Immature natural killer cell (primary cell): ENCODE measurements around the gene HYAL3. TPM values are rescaled to one million over a fixed set of nuclear protein-coding genes. Genes with fewer than 3 reads are reported as not detected.
A peak's percentile ranks its signal among the peaks of the same experiment; 100 is the strongest.
"Not testable (repeated sequence)": the region's sequence is repeated elsewhere in the genome, so short reads cannot be mapped to it uniquely, and the experiment has no call there.

Experiments
- DNase-seq, 3 donors: peaks; one replicate each; pipeline ENCODE4 v3.0.0; 2022; ENCODE audit warnings: mixed read lengths in 1 of 3
- H3K27ac Mint-ChIP-seq, 6 donors: one replicate each; pipeline ENCODE4 v1.8.0; 2020; ENCODE audit warnings: mixed read lengths in 6 of 6, mild to moderate bottlenecking in 5 of 6, inconsistent platforms in 4 of 6, moderate library complexity in 3 of 6
- H3K27me3 Mint-ChIP-seq, 3 donors: one replicate each; pipeline ENCODE4 v1.8.0; 2020 to 2021; ENCODE audit warnings: low read depth in 3 of 3, mild to moderate bottlenecking in 3 of 3, mixed read lengths in 3 of 3, moderate library complexity in 3 of 3, inconsistent platforms in 1 of 3
- H3K36me3 Mint-ChIP-seq, 3 donors: one replicate each; pipeline ENCODE4 v1.8.0; 2020; ENCODE audit warnings: mixed read lengths in 3 of 3, inconsistent platforms in 2 of 3, mild to moderate bottlenecking in 2 of 3
- H3K4me1 Mint-ChIP-seq, 2 donors: one replicate each; pipeline ENCODE4 v1.8.0; 2020; ENCODE audit warnings: inconsistent platforms in 2 of 2, mild to moderate bottlenecking in 2 of 2, mixed read lengths in 2 of 2, moderate library complexity in 1 of 2
- H3K4me3 Mint-ChIP-seq, 5 donors: one replicate each; pipeline ENCODE4 v1.8.0; 2020; ENCODE audit warnings: mild to moderate bottlenecking in 5 of 5, mixed read lengths in 5 of 5, inconsistent platforms in 3 of 5, moderate library complexity in 3 of 5
- H3K9me3 Mint-ChIP-seq, 6 donors: one replicate each; pipeline ENCODE4 v1.8.0; 2020; ENCODE audit warnings: mild to moderate bottlenecking in 6 of 6, mixed read lengths in 6 of 6, inconsistent platforms in 4 of 6, moderate library complexity in 3 of 6
- polyA plus RNA-seq, 3 donors: library from polyadenylated mRNA; unstranded; fragments of 300-500 nt; fragmentation: Illumina TruSeq; gene quantifications; one replicate each; pipeline ENCODE4 v1.2.3, GENCODE V29; 2021

Gene HYAL3
- polyA plus RNA-seq, 3 donors from 2014 or later: 1.5 to 2.4 (median 2.2) TPM

GRCh38 chr3:50273689-50274065 is 25.5 kb downstream of the HYAL3 start:
- DNase-seq: no peak

GRCh38 chr3:50272911-50273688 is 26.1 kb downstream of the HYAL3 start:
- peak; percentile 80 to 83 (median 81) for DNase-seq
- peaks cover 18 to 25% (median 24%) of the 10 kb centered on the region in 3 donors for H3K27me3 Mint-ChIP-seq
- H3K9me3 Mint-ChIP-seq: no peaks in the 10 kb centered on the region
- peak overlapping the region; percentile 26 to 83 (median 66) for H3K4me3 Mint-ChIP-seq
- H3K36me3 Mint-ChIP-seq: no peaks in the 10 kb centered on the region
- peaks cover 21% of the 10 kb centered on the region in 2 donors for H3K4me1 Mint-ChIP-seq
- H3K27ac Mint-ChIP-seq: peak overlapping the region in 5 of 6 donors; percentile 3 to 70 (median 53)

More at GRCh38 chr3:50273689-50274065, 25.5 kb downstream of the HYAL3 start:
- Mint-ChIP-seq H3K27ac (no peak overlapping the region), H3K4me1 (peaks cover 21% of the 10 kb centered on the region in 2 donors), H3K27me3 (peaks cover 16 to 25% (median 25%) of the 10 kb centered on the region in 3 donors), H3K36me3 (no peaks in the 10 kb centered on the region), H3K4me3 (peak overlapping the region in 1 of 5 donors; percentile 57), H3K9me3 (no peaks in the 10 kb centered on the region)

- not testable (repeated sequence) for H3K27ac Mint-ChIP-seq, H3K4me3 Mint-ChIP-seq, H3K9me3 Mint-ChIP-seq
These were observed 26.7 kb downstream of the HYAL3 start for GRCh38 chr3:50272538-50272910.

GRCh38 chr3:50271314-50271936 is 27.8 kb downstream of the HYAL3 start:
- Mint-ChIP-seq H3K36me3 (no peaks in the 10 kb centered on the region), H3K4me1 (peaks cover 21% of the 10 kb centered on the region in 2 donors), H3K27me3 (peaks cover 19 to 22% (median 21%) of the 10 kb centered on the region in 3 donors), H3K27ac (peak overlapping the region in 2 of 6 donors; percentile 1 to 64), H3K9me3 (no peaks in the 10 kb centered on the region), H3K4me3 (peak overlapping the region in 1 of 5 donors; percentile 6)
- no peak for DNase-seq

More at GRCh38 chr3:50272538-50272910, 26.7 kb downstream of the HYAL3 start:
- H3K4me1 Mint-ChIP-seq: peaks cover 21% of the 10 kb centered on the region in 2 donors
- H3K36me3 Mint-ChIP-seq, DNase-seq: not testable (repeated sequence)
- H3K27me3 Mint-ChIP-seq: peaks cover 21 to 25% (median 21%) of the 10 kb centered on the region in 3 donors

GRCh38 chr3:50270422-50271224 is 28.6 kb downstream of the HYAL3 start:
- Mint-ChIP-seq H3K4me3 (no peak overlapping the region), H3K36me3 (no peaks in the 10 kb centered on the region), H3K27me3 (peaks cover 17 to 19% (median 19%) of the 10 kb centered on the region in 3 donors), H3K4me1 (peaks cover 19% of the 10 kb centered on the region in 2 donors), H3K27ac (no peak overlapping the region), H3K9me3 (no peaks in the 10 kb centered on the region)
- no peak for DNase-seq

GRCh38 chr3:50269977-50270413 is 29.2 kb downstream of the HYAL3 start:
- Mint-ChIP-seq H3K9me3 (no peaks in the 10 kb centered on the region), H3K4me3 (no peak overlapping the region), H3K4me1 (peaks cover 14 to 16% of the 10 kb centered on the region in 2 donors), H3K36me3 (no peaks in the 10 kb centered on the region), H3K27ac (no peak overlapping the region), H3K27me3 (peaks cover 13 to 14% (median 14%) of the 10 kb centered on the region in 3 donors)
- no peak for DNase-seq

GRCh38 chr3:50269460-50269859 is 29.7 kb downstream of the HYAL3 start:
- H3K9me3 Mint-ChIP-seq: no peaks in the 10 kb centered on the region
- H3K4me3 Mint-ChIP-seq: no peak overlapping the region
- peaks cover 12 to 14% of the 10 kb centered on the region in 2 donors for H3K4me1 Mint-ChIP-seq
- peaks cover 10 to 14% (median 10%) of the 10 kb centered on the region in 3 donors for H3K27me3 Mint-ChIP-seq
- H3K36me3 Mint-ChIP-seq: no peaks in the 10 kb centered on the region
- no peak for DNase-seq
- no peak overlapping the region for H3K27ac Mint-ChIP-seq

GRCh38 chr3:50268703-50269451 is 30.3 kb downstream of the HYAL3 start, which contains the start of gene SEMA3B:
TSS of gene SEMA3B (plus strand) at chr3:50269147. CDS start at chr3:50269241, 94 bp downstream.
- Mint-ChIP-seq H3K36me3 (no peaks in the 10 kb centered on the region), H3K4me1 (peaks cover 6 to 10% of the 10 kb centered on the region in 2 donors), H3K27ac (no peak within 1 kb of the TSS), H3K9me3 (no peaks in the 10 kb centered on the region), H3K4me3 (no peak within 1 kb of the TSS), H3K27me3 (peaks cover 4 to 11% (median 5%) of the 10 kb centered on the region in 3 donors)
- DNase-seq: no peak

GRCh38 chr3:50268276-50268675 is 30.9 kb downstream of the HYAL3 start:
- peaks cover 4 to 11% (median 6%) of the 10 kb centered on the region in 3 donors for H3K27me3 Mint-ChIP-seq
- H3K36me3 Mint-ChIP-seq: no peaks in the 10 kb centered on the region
- no peak overlapping the region for H3K4me3 Mint-ChIP-seq
- no peak overlapping the region for H3K27ac Mint-ChIP-seq
- peaks cover 6 to 9% of the 10 kb centered on the region in 2 donors for H3K4me1 Mint-ChIP-seq
- H3K9me3 Mint-ChIP-seq: no peaks in the 10 kb centered on the region
- no peak for DNase-seq

- peaks cover 0 to 4% of the 10 kb centered on the region in 2 donors for H3K4me1 Mint-ChIP-seq
- no peaks in the 10 kb centered on the region for H3K9me3 Mint-ChIP-seq
- DNase-seq: no peak
- no peak overlapping the region for H3K27ac Mint-ChIP-seq
- H3K27me3 Mint-ChIP-seq: peaks cover 0 to 6% (median 5%) of the 10 kb centered on the region in 3 donors
- H3K4me3 Mint-ChIP-seq: no peak overlapping the region
- no peaks in the 10 kb centered on the region for H3K36me3 Mint-ChIP-seq
These were observed 31.8 kb downstream of the HYAL3 start for GRCh38 chr3:50267280-50267913.

- Mint-ChIP-seq H3K27me3 (peaks cover 0 to 6% (median 5%) of the 10 kb centered on the region in 3 donors), H3K9me3 (no peaks in the 10 kb centered on the region), H3K4me1 (peaks cover 0 to 4% of the 10 kb centered on the region in 2 donors), H3K4me3 (no peak overlapping the region), H3K27ac (no peak overlapping the region), H3K36me3 (no peaks in the 10 kb centered on the region)
- no peak for DNase-seq
These were observed 32.4 kb downstream of the HYAL3 start for GRCh38 chr3:50266836-50267235.

GRCh38 chr3:50266017-50266416 is 33.2 kb downstream of the HYAL3 start:
- Mint-ChIP-seq H3K27ac (peak overlapping the region in 1 of 6 donors; percentile 33), H3K4me3 (no peak overlapping the region), H3K36me3 (no peaks in the 10 kb centered on the region), H3K27me3 (peaks cover 2 to 6% (median 5%) of the 10 kb centered on the region in 3 donors), H3K4me1 (peaks cover 0 to 1% of the 10 kb centered on the region in 2 donors), H3K9me3 (no peaks in the 10 kb centered on the region)
- DNase-seq: no peak
